ENCODE data around the gene EXOSC7.
"Not testable (repeated sequence)": the region's sequence is repeated elsewhere in the genome, so short reads cannot be mapped to it uniquely, and the experiment has no call there.

The EXOSC7 gene

GRCh38 chr3:44976002-44976815 is at the start of gene EXOSC7, which contains the start of gene ZDHHC3:
EXOSC7 (plus strand) TSS chr3:44976244; CDS start chr3:44976278, 34 bp downstream.
ZDHHC3 (minus strand) TSS chr3:44976174; CDS start chr3:44959436, 16,738 bp downstream.
- no peaks in the 10 kb centered on the region for H3K9me3 ChIP-seq
- peaks cover 6% of the 10 kb centered on the region for H3K4me1 ChIP-seq
- peak within 1 kb of the TSS; percentile 99 for H3K4me3 ChIP-seq
- peak; percentile 78 to 85 for DNase-seq (ENCODE audit: low spot score in 2 of 2)
- in situ Hi-C loops (cut with MboI; ENCODE audit: low sequenced_read_pairs) = no loop called here
- no peaks in the 10 kb centered on the region for H3K27me3 ChIP-seq (ENCODE audit: low read depth)
- peaks cover 3% of the 10 kb centered on the region; the same call in 1 of the 2 replicates for H3K36me3 ChIP-seq (replicated peaks)

GRCh38 chr3:44926921-44927320 is 49.1 kb upstream of the EXOSC7 start:
- no peak for DNase-seq (ENCODE audit: low spot score in 2 of 2)
- no peaks in the 10 kb centered on the region for H3K4me1 ChIP-seq
- H3K36me3 ChIP-seq (replicated peaks) = peaks cover 3% of the 10 kb centered on the region; the same call in 1 of the 2 replicates
- H3K4me3 ChIP-seq = no peak overlapping the region
- no peaks in the 10 kb centered on the region for H3K27me3 ChIP-seq (ENCODE audit: low read depth)
- in situ Hi-C loops (cut with MboI; ENCODE audit: low sequenced_read_pairs) = no loop called here
- no peaks in the 10 kb centered on the region for H3K9me3 ChIP-seq

- Histone ChIP-seq H3K36me3 (replicated peaks) (peaks cover 5% of the 10 kb centered on the region), H3K4me1 (no peaks in the 10 kb centered on the region; the same call in 1 of the 2 replicates), H3K27me3 (ENCODE audit: low read depth) (no peaks in the 10 kb centered on the region), H3K4me3 (no peak overlapping the region), H3K9me3 (no peaks in the 10 kb centered on the region)
- in situ Hi-C loops (cut with MboI; ENCODE audit: low sequenced_read_pairs) = no loop called here
- no peak for DNase-seq (ENCODE audit: low spot score in 2 of 2)
These were observed 48.7 kb upstream of the EXOSC7 start for GRCh38 chr3:44927371-44927770.

GRCh38 chr3:44929782-44930181 is 46.3 kb upstream of the EXOSC7 start:
- in situ Hi-C loops (cut with MboI; ENCODE audit: low sequenced_read_pairs) = no loop called here
- peaks cover 8% of the 10 kb centered on the region for H3K36me3 ChIP-seq (replicated peaks)

GRCh38 chr3:44930911-44931310 is 45.1 kb upstream of the EXOSC7 start:
- no peaks in the 10 kb centered on the region for H3K9me3 ChIP-seq
- no peaks in the 10 kb centered on the region; the same call in 1 of the 2 replicates for H3K4me1 ChIP-seq
- peaks cover 9% of the 10 kb centered on the region for H3K36me3 ChIP-seq (replicated peaks)
- H3K27me3 ChIP-seq (ENCODE audit: low read depth) = no peaks in the 10 kb centered on the region
- in situ Hi-C loops (cut with MboI; ENCODE audit: low sequenced_read_pairs) = no loop called here
- DNase-seq (ENCODE audit: low spot score in 2 of 2) = no peak
- H3K4me3 ChIP-seq = no peak overlapping the region

More at GRCh38 chr3:44929782-44930181, 46.3 kb upstream of the EXOSC7 start:
- no peak for DNase-seq (ENCODE audit: low spot score in 2 of 2)
- Histone ChIP-seq H3K27me3 (ENCODE audit: low read depth) (no peaks in the 10 kb centered on the region), H3K9me3 (no peaks in the 10 kb centered on the region), H3K4me1 (no peaks in the 10 kb centered on the region; the same call in 1 of the 2 replicates), H3K4me3 (no peak overlapping the region)

GRCh38 chr3:44931791-44932190 is 44.3 kb upstream of the EXOSC7 start:
- Histone ChIP-seq H3K36me3 (replicated peaks) (peaks cover 15% of the 10 kb centered on the region), H3K4me1 (no peaks in the 10 kb centered on the region; the same call in 1 of the 2 replicates), H3K4me3 (no peak overlapping the region), H3K27me3 (ENCODE audit: low read depth) (no peaks in the 10 kb centered on the region), H3K9me3 (no peaks in the 10 kb centered on the region)
- DNase-seq (ENCODE audit: low spot score in 2 of 2) = no peak
- in situ Hi-C loops (cut with MboI; ENCODE audit: low sequenced_read_pairs) = no loop called here

GRCh38 chr3:44932271-44932670 is 43.8 kb upstream of the EXOSC7 start:
- in situ Hi-C loops (cut with MboI; ENCODE audit: low sequenced_read_pairs) = no loop called here
- no peak overlapping the region for H3K4me3 ChIP-seq
- H3K36me3 ChIP-seq (replicated peaks) = peaks cover 14% of the 10 kb centered on the region
- no peaks in the 10 kb centered on the region for H3K9me3 ChIP-seq
- DNase-seq (ENCODE audit: low spot score in 2 of 2) = peak; percentile 27 to 38
- no peaks in the 10 kb centered on the region for H3K27me3 ChIP-seq (ENCODE audit: low read depth)
- no peaks in the 10 kb centered on the region; the same call in 1 of the 2 replicates for H3K4me1 ChIP-seq

- in situ Hi-C loops (cut with MboI; ENCODE audit: low sequenced_read_pairs) = no loop called here
- no peak for DNase-seq (ENCODE audit: low spot score in 2 of 2)
- Histone ChIP-seq H3K4me3 (no peak overlapping the region), H3K27me3 (ENCODE audit: low read depth) (no peaks in the 10 kb centered on the region), H3K36me3 (replicated peaks) (peaks cover 12% of the 10 kb centered on the region), H3K9me3 (no peaks in the 10 kb centered on the region), H3K4me1 (no peaks in the 10 kb centered on the region; the same call in 1 of the 2 replicates)
These were observed 42.8 kb upstream of the EXOSC7 start for GRCh38 chr3:44932986-44933944.

GRCh38 chr3:44939581-44940036 is 36.4 kb upstream of the EXOSC7 start:
- H3K4me3 ChIP-seq = no peak overlapping the region
- no peaks in the 10 kb centered on the region for H3K27me3 ChIP-seq (ENCODE audit: low read depth)
- H3K36me3 ChIP-seq (replicated peaks) = peaks cover 17% of the 10 kb centered on the region
- no peaks in the 10 kb centered on the region for H3K9me3 ChIP-seq
- no peak for DNase-seq (ENCODE audit: low spot score in 2 of 2)
- H3K4me1 ChIP-seq = no peaks in the 10 kb centered on the region
- in situ Hi-C loops (cut with MboI; ENCODE audit: low sequenced_read_pairs) = no loop called here

- Histone ChIP-seq H3K27me3 (ENCODE audit: low read depth) (no peaks in the 10 kb centered on the region), H3K36me3 (replicated peaks) (peaks cover 11% of the 10 kb centered on the region), H3K4me1 (no peaks in the 10 kb centered on the region), H3K9me3 (no peaks in the 10 kb centered on the region), H3K4me3 (no peak overlapping the region)
- in situ Hi-C loops (cut with MboI; ENCODE audit: low sequenced_read_pairs) = no loop called here
- DNase-seq (ENCODE audit: low spot score in 2 of 2) = no peak
These were observed 33.7 kb upstream of the EXOSC7 start for GRCh38 chr3:44942202-44942921.

GRCh38 chr3:44948239-44948638 is 27.8 kb upstream of the EXOSC7 start:
- Histone ChIP-seq H3K4me3 (no peak overlapping the region), H3K27me3 (ENCODE audit: low read depth) (no peaks in the 10 kb centered on the region), H3K9me3 (no peaks in the 10 kb centered on the region), H3K36me3 (replicated peaks) (peaks cover 4% of the 10 kb centered on the region), H3K4me1 (peaks cover 14% of the 10 kb centered on the region)
- DNase-seq (ENCODE audit: low spot score in 2 of 2) = no peak
- in situ Hi-C loops (cut with MboI; ENCODE audit: low sequenced_read_pairs) = no loop called here

- peaks cover 14% of the 10 kb centered on the region for H3K4me1 ChIP-seq
- H3K4me3 ChIP-seq; DNase-seq (ENCODE audit: low spot score in 2 of 2); in situ Hi-C loops (cut with MboI; ENCODE audit: low sequenced_read_pairs); H3K36me3 ChIP-seq (replicated peaks); H3K9me3 ChIP-seq; H3K27me3 ChIP-seq (ENCODE audit: low read depth): not testable (repeated sequence)
These were observed 26.3 kb upstream of the EXOSC7 start for GRCh38 chr3:44949770-44950169.

GRCh38 chr3:44950275-44950734 is 25.7 kb upstream of the EXOSC7 start:
- Histone ChIP-seq H3K4me3 (no peak overlapping the region), H3K9me3 (no peaks in the 10 kb centered on the region), H3K36me3 (replicated peaks) (no peaks in the 10 kb centered on the region), H3K4me1 (peaks cover 14% of the 10 kb centered on the region), H3K27me3 (ENCODE audit: low read depth) (no peaks in the 10 kb centered on the region)
- in situ Hi-C loops (cut with MboI; ENCODE audit: low sequenced_read_pairs) = no loop called here
- peak; percentile 94 to 99 for DNase-seq (ENCODE audit: low spot score in 2 of 2)

All from HAP-1 (cell line).